ENCODE measurements around the gene LAMA1.

- TF ChIP-seq POLR2A (IDR thresholded peaks at IDR 0.05) (no peak), EP300 (IDR thresholded peaks at IDR 0.05) (no peak)
- TF ChIP-seq, protein P1, sequence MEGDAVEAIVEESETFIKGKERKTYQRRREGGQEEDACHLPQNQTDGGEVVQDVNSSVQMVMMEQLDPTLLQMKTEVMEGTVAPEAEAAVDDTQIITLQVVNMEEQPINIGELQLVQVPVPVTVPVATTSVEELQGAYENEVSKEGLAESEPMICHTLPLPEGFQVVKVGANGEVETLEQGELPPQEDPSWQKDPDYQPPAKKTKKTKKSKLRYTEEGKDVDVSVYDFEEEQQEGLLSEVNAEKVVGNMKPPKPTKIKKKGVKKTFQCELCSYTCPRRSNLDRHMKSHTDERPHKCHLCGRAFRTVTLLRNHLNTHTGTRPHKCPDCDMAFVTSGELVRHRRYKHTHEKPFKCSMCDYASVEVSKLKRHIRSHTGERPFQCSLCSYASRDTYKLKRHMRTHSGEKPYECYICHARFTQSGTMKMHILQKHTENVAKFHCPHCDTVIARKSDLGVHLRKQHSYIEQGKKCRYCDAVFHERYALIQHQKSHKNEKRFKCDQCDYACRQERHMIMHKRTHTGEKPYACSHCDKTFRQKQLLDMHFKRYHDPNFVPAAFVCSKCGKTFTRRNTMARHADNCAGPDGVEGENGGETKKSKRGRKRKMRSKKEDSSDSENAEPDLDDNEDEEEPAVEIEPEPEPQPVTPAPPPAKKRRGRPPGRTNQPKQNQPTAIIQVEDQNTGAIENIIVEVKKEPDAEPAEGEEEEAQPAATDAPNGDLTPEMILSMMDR (IDR thresholded peaks at IDR 0.05): no peak
Observed at GRCh38 chr18:6923220-6923619, 194.4 kb downstream of the LAMA1 start.
